ENCODE results near the gene LAP3. TPM values are rescaled to one million over a fixed set of nuclear protein-coding genes. Genes with fewer than 3 reads are reported as not detected.

The LAP3 gene
- total RNA-seq, 2 experiments from 2014 or later = 118 to 120 TPM

DNA sequence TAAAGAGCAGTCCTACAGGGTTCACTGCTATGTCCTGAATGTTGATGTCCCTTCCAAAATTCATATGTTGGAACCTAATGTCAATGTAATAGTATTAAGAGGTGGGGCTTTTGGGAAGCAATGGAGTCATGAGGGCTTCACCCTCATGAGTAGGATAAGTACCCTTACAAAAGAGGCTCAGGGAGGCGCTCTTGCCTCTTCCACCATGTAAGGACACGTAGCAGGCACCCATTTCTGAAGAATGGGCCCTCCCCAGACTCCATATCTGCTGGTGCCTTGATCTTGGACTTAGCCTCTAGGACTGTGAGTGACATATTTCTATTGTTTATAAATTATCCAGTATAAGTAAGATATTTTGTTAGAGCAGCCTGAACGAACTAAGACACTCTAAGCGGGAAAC lies 53.2 kb downstream of the LAP3 start:
- Mint-ChIP-seq H3K4me3 (no peak overlapping the region), H3K27me3 (no peaks in the 10 kb centered on the region), H3K27ac (no peak overlapping the region), H3K36me3 (peaks cover 40% of the 10 kb centered on the region), H3K4me1 (ENCODE audit: low read depth) (no peaks in the 10 kb centered on the region), H3K9me3 (no peaks in the 10 kb centered on the region)
- POLR2A ChIA-PET = no interaction called here
- CTCF ChIA-PET = no interaction called here
- no peak for DNase-seq
- intact Hi-C loops (cut with micrococcal nuclease) = no loop called here

DNA sequence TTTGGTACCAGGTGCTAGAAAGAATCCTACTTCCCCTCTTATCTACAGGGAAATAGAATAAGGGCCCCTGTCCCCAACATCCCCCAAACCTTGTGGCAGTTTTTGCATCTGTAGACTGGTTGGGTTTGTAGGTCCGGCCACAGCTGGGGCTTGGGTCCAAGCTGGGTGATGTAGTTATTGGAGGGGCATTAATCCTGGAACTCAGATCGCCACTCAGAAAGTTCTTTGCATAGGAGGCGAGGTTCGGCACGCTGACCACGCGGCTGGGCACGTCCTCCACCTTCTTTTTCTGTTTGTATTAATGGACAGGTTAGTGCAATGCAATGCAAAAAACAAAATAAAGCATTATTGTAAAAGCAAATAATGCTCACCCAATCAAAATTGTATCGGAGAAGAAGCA lies 56.6 kb downstream of the LAP3 start:
- no peak for DNase-seq
- CTCF ChIA-PET = interaction anchor here (0.6 to 5.2 kb wide), 2 partner anchors 85 to 137 kb away, joined by 3 to 50 read pairs; no protein-coding TSS in a partner anchor
- POLR2A ChIA-PET = no interaction called here

DNA sequence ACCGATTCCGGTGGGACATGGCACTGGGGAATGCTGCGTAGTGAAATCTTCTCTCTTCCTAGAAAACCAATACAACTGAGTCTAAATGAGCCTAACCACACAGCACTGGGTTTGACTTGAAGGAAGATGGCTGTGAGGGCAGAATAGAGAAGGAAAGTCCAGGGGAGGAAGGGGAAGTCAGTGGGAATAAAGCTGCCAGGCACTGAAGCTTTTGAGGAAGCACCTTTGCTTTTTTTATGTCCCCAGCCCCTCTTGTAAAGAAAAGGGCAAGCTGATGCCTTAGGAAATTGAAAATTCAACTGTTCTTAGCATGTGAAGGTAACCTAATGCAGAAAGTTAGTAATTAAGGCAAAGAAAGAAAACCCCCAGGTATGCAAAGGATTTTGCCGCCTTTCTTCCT lies 58.1 kb downstream of the LAP3 start:
- CTCF ChIA-PET = interaction anchor here (1.4 to 5.2 kb wide), 4 partner anchors 10 to 86 kb away, joined by 3 to 50 read pairs (median 6); no protein-coding TSS in a partner anchor
- POLR2A ChIA-PET = no interaction called here
- intact Hi-C loops (cut with micrococcal nuclease) = loop anchor here (5.0 kb wide), 1 partner anchor 957 kb away; no protein-coding TSS in a partner anchor
- no peaks in the 10 kb centered on the region for H3K27me3 Mint-ChIP-seq
- no peak overlapping the region for H3K4me3 Mint-ChIP-seq
- H3K9me3 Mint-ChIP-seq = no peaks in the 10 kb centered on the region
- peaks cover 17% of the 10 kb centered on the region for H3K36me3 Mint-ChIP-seq
- H3K27ac Mint-ChIP-seq = no peak overlapping the region
- no peak for DNase-seq
- H3K4me1 Mint-ChIP-seq (ENCODE audit: low read depth) = no peaks in the 10 kb centered on the region

More for the DNA sequence above, 56.6 kb downstream of the LAP3 start:
- Mint-ChIP-seq H3K36me3 (peaks cover 20% of the 10 kb centered on the region), H3K4me3 (no peak overlapping the region), H3K27me3 (no peaks in the 10 kb centered on the region), H3K27ac (no peak overlapping the region), H3K4me1 (ENCODE audit: low read depth) (no peaks in the 10 kb centered on the region), H3K9me3 (no peaks in the 10 kb centered on the region)
- intact Hi-C loops (cut with micrococcal nuclease) = no loop called here

DNA sequence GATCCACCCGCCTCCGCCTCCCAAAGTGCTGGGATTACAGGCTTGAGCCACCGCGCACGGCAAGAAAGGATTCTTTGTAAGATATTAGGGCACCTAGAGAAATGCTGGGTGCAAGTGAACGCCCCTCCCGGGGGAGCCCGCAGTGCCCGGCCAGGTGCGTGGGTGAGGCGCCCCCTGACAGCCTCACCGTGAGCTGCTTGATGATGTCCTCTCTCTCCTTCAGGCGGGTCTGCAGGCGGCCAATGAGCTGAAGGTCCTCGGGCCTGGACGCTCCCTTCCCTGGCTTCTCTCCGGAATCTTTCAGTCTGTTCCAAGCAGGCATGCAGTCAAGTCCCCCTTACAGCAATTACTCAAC lies 59.3 kb downstream of the LAP3 start:
- Mint-ChIP-seq H3K9me3 (no peaks in the 10 kb centered on the region), H3K36me3 (peaks cover 15% of the 10 kb centered on the region), H3K4me3 (no peak overlapping the region), H3K4me1 (ENCODE audit: low read depth) (no peaks in the 10 kb centered on the region), H3K27ac (no peak overlapping the region), H3K27me3 (no peaks in the 10 kb centered on the region)
- no peak for DNase-seq
- intact Hi-C loops (cut with micrococcal nuclease) = loop anchor here (2.0 to 5.0 kb wide), 2 partner anchors 60 to 956 kb away; partner anchors contain the start of gene LAP3
- CTCF ChIA-PET = interaction anchor here (0.8 to 5.2 kb wide), 11 partner anchors 14 to 328 kb away, joined by 3 to 50 read pairs (median 3); partner anchors contain the start of gene MED28
- POLR2A ChIA-PET = no interaction called here

DNA sequence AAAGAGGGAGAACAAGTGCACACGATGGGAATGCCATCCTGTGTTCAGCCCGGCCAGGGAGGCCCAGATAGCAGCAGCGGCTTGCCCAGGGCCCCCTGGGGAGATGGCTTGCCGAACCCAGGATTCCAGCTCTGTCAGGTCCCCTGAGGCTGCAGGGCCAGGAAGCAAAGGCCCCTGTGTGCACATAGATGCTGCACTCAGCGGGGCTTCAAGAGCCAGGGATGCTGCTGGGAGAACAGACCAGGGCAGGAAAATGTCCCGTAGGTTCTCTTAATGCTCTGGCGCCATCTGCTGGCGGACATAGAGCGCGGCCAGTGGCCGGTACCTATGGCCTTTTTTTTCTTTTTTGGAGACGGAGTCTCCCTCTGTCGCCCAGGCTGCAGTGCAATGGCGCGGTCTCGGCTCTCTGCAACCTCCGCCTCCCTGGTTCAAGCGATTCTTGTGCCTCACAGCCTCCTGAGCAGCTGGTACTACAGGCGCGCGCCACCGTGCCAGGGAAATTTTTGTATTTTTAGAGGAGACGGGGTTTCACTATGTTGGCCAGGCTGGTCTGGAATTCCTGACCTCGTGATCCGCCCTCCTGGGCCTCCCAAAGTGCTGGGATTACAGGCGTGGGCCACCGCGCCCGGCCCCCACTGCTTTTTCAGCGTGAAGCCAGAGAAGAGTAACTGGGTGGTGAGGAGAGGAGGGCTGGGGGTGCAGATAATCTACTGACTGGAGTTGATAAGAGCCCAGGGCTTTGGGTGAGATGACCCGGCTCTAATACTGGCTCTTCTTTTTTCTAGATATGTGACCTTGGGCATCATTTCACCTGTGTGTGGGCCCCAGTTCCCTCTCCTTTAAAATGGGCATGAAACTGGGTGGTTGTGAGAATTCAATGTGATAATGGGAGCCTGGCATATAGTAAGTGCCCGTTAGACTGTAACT lies 60.0 kb downstream of the LAP3 start:
- Mint-ChIP-seq H3K27ac (no peak overlapping the region), H3K4me3 (no peak overlapping the region), H3K36me3 (peaks cover 15% of the 10 kb centered on the region), H3K9me3 (no peaks in the 10 kb centered on the region), H3K4me1 (ENCODE audit: low read depth) (no peaks in the 10 kb centered on the region), H3K27me3 (no peaks in the 10 kb centered on the region)
- peak; percentile 82 for DNase-seq
- ChIA-PET CTCF (interaction anchor here (0.8 to 5.2 kb wide), 12 partner anchors 15 to 328 kb away, joined by 3 to 50 read pairs (median 4); partner anchors contain the start of gene MED28), POLR2A (no interaction called here)
- intact Hi-C loops (cut with micrococcal nuclease) = loop anchor here (1.0 to 5.0 kb wide), 4 partner anchors 60 to 955 kb away; partner anchors contain the start of gene LAP3

DNA sequence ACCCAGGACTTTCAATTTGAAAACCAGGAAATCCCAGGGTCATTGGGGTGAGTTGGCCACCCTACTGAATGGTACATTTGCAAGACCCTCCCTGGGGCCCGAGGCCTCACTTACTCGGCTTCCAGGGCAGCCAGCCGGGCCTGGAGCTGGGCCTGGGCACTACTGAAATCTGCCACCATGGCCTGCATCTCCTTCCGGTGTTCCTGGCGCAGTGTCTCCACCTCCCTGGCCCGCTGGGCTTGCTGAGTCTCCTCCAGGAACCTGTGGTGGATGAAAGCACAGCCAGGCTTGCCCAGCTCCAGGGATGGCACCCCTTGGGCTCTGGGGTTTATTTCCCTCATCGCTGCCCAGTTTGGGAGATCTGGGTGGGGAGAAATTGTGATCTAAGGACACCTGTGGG lies 62.1 kb downstream of the LAP3 start:
- Mint-ChIP-seq H3K4me1 (ENCODE audit: low read depth) (no peaks in the 10 kb centered on the region), H3K27me3 (no peaks in the 10 kb centered on the region), H3K36me3 (peaks cover 12% of the 10 kb centered on the region), H3K27ac (no peak overlapping the region), H3K9me3 (no peaks in the 10 kb centered on the region), H3K4me3 (no peak overlapping the region)
- POLR2A ChIA-PET = interaction anchor here (0.5 kb wide), 1 partner anchor 163 kb away, joined by 5 read pairs; no protein-coding TSS in a partner anchor
- DNase-seq = no peak
- CTCF ChIA-PET = interaction anchor here (1.3 kb wide), 1 partner anchor 90 kb away, joined by 5 read pairs; no protein-coding TSS in a partner anchor
- intact Hi-C loops (cut with micrococcal nuclease) = loop anchor here (5.0 kb wide), 1 partner anchor 953 kb away; no protein-coding TSS in a partner anchor

DNA sequence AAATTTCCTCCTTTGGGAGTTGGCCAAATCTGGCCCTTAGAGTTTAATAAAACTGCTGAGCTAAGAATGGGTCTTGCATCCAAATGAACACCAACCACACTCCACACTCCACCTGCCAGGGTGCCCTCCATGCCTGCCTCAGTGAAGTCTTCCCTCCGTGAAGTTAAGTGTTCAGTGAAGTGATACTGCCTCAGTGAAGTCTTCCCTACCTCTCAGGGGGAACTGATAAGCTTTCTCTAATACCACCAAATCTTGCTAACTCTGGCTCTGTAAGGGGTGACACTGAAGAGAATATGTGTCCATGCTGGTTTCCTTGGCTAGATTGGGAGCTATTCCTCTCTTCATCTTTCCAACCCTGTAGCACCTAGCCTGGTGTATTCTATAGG lies 65.4 kb downstream of the LAP3 start:
- ChIA-PET CTCF (interaction anchor here (1.0 kb wide), 1 partner anchor 93 kb away, joined by 3 read pairs; no protein-coding TSS in a partner anchor), POLR2A (interaction anchor here (1.4 kb wide), 1 partner anchor 28 kb away, joined by 4 read pairs; the partner anchor contains the start of gene MED28)
- Mint-ChIP-seq H3K9me3 (peaks cover 3% of the 10 kb centered on the region), H3K4me3 (no peak overlapping the region), H3K4me1 (ENCODE audit: low read depth) (no peaks in the 10 kb centered on the region), H3K36me3 (peaks cover 5% of the 10 kb centered on the region), H3K27me3 (peaks cover 3% of the 10 kb centered on the region), H3K27ac (no peak overlapping the region)
- intact Hi-C loops (cut with micrococcal nuclease) = no loop called here
- no peak for DNase-seq

DNA sequence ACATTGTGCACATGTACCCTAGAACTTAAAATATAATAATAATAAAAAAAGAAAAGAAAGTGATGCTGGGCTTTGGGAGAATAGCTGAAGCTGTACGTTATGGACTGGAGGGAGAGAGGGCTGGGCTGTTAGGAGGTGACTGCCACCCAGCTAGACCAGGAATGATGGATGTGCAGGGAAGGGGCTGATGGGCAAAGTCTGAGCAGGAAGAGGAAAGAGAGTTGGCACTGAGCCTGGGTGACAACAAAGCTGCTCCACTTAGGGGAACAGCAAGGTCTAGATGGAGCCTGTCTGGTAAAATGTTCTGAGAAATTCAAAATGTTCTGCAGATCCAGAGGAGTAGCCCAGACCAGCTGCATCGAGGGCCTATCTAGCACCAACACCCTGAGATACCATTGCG lies 69.7 kb downstream of the LAP3 start:
- ChIA-PET POLR2A (no interaction called here), CTCF (no interaction called here)
- Mint-ChIP-seq H3K27ac (no peak overlapping the region), H3K9me3 (peaks cover 3% of the 10 kb centered on the region), H3K4me3 (no peak overlapping the region), H3K36me3 (peaks cover 5% of the 10 kb centered on the region), H3K27me3 (peaks cover 3% of the 10 kb centered on the region), H3K4me1 (ENCODE audit: low read depth) (peaks cover 5% of the 10 kb centered on the region)
- intact Hi-C loops (cut with micrococcal nuclease) = no loop called here
- DNase-seq = no peak

DNA sequence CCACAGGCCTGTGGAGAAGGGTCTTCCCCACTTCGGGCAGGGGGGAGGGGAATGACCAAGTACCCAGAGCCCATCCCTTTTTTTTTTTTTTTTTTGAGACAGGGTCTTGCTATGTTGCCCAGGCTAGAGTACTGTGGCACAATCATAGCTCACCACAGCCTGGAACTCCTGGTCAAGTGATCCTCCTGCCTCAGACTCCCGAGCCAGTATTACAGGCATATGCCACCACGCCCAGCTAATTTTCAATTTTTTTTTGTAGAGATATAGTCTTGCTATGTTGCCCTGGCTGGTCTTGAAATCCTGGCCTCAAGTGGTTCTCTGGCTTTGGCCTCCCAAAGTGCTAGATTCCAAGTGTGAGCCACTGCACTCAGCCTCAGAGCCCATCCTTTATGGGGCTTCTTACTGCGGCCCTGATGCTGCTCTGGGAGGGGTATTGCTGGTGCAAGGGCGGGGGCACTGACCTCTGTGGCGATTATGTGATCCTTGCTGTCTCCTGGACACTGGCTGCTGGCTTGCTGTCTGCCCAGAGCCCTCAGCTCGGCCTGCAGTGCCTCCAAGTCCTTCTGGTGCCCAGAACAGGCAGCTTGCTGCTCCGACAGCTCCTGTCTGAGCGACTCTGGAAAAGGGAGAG lies 70.3 kb downstream of the LAP3 start:
- intact Hi-C loops (cut with micrococcal nuclease) = no loop called here
- no peak overlapping the region for H3K27ac Mint-ChIP-seq
- H3K9me3 Mint-ChIP-seq = peaks cover 3% of the 10 kb centered on the region
- H3K36me3 Mint-ChIP-seq = peaks cover 4% of the 10 kb centered on the region
- no peak overlapping the region for H3K4me3 Mint-ChIP-seq
- ChIA-PET POLR2A (no interaction called here), CTCF (interaction anchor here (0.5 kb wide), 1 partner anchor 565 kb away, joined by 3 read pairs; no protein-coding TSS in a partner anchor)
- DNase-seq = no peak
- peaks cover 3% of the 10 kb centered on the region for H3K27me3 Mint-ChIP-seq
- H3K4me1 Mint-ChIP-seq (ENCODE audit: low read depth) = peaks cover 7% of the 10 kb centered on the region

DNA sequence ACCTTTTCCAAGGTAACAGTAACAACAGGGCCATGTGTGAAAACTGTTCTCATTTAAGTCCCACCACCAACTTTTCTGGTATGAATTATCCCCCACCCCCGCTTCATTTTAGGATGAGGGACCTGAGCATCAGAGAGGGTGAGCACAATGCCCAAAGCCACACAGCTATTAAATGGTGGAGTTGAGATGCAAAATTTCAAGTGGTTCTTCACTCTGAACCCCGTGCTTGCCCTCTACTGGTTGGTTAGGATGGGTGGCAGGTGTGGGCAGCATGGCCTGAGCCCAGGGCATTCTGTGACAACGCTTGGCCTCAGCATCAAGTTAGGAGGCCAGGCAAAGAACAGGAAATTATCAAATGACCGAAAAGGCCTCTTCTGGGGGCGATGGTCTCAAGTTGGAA lies 70.9 kb downstream of the LAP3 start:
- CTCF ChIA-PET = interaction anchor here (0.5 kb wide), 1 partner anchor 564 kb away, joined by 3 read pairs; no protein-coding TSS in a partner anchor
- H3K4me1 Mint-ChIP-seq (ENCODE audit: low read depth) = peaks cover 7% of the 10 kb centered on the region
- H3K9me3 Mint-ChIP-seq = peaks cover 3% of the 10 kb centered on the region
- DNase-seq = no peak
- intact Hi-C loops (cut with micrococcal nuclease) = no loop called here
- POLR2A ChIA-PET = no interaction called here
- H3K4me3 Mint-ChIP-seq = no peak overlapping the region
- no peaks in the 10 kb centered on the region for H3K36me3 Mint-ChIP-seq
- peaks cover 3% of the 10 kb centered on the region for H3K27me3 Mint-ChIP-seq
- no peak overlapping the region for H3K27ac Mint-ChIP-seq

DNA sequence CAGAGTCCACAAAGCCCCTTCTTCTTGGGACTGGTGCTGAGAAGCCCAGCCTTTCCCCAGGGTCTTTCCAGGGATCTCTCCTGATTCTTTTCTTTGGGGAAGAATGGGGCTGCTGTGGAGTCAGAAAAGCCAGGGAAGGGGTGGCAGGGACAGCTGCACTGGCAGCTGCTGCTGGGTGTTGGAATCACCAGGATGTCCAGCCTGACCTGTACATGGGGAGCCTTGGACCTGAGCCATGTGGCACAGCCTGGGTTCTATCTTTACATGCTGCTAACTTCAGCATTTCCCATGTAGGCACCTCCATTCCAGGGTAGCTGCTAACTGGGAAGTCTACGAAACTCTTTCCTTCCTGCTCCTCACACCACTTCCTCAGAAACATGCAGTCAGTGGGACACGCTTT lies 73.4 kb downstream of the LAP3 start:
- peaks cover 7% of the 10 kb centered on the region for H3K4me1 Mint-ChIP-seq (ENCODE audit: low read depth)
- peaks cover 3% of the 10 kb centered on the region for H3K27me3 Mint-ChIP-seq
- H3K27ac Mint-ChIP-seq = no peak overlapping the region
- no peak for DNase-seq
- H3K4me3 Mint-ChIP-seq = no peak overlapping the region
- intact Hi-C loops (cut with micrococcal nuclease) = no loop called here
- CTCF ChIA-PET = no interaction called here
- no peaks in the 10 kb centered on the region for H3K36me3 Mint-ChIP-seq
- H3K9me3 Mint-ChIP-seq = peaks cover 3% of the 10 kb centered on the region
- POLR2A ChIA-PET = no interaction called here

DNA sequence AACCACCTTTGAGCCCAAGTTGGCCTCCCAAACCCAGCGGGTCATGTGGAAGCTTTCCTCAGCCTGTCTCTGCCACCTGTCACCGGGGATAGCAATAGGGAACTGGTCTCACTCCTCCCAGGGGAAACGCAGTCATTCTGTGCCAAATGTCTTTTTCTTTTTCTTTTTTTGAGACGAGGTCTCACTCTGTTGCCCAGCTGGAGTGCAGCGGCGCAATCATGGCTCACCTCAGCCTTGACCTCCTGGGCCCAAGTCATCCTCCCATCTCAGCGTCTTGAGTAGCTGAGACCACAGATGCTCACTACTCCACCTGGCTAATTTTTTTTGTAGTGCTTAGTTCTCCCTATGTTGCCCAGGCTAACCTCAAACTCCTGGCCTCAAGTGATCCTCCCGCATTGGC lies 77.7 kb downstream of the LAP3 start:
- CTCF ChIA-PET = no interaction called here
- H3K27me3 Mint-ChIP-seq = peaks cover 5% of the 10 kb centered on the region
- H3K36me3 Mint-ChIP-seq = no peaks in the 10 kb centered on the region
- H3K4me1 Mint-ChIP-seq (ENCODE audit: low read depth) = peaks cover 7% of the 10 kb centered on the region
- DNase-seq = no peak
- intact Hi-C loops (cut with micrococcal nuclease) = no loop called here
- H3K4me3 Mint-ChIP-seq = no peak overlapping the region
- H3K9me3 Mint-ChIP-seq = no peaks in the 10 kb centered on the region
- POLR2A ChIA-PET = no interaction called here
- H3K27ac Mint-ChIP-seq = no peak overlapping the region

Measured in activated CD4-positive, alpha-beta memory T cell treated with anti-CD3 and anti-CD28 coated beads for 36 hours (primary cell).